Measurements from ENCODE around the gene SLC2A13.
"Not testable (repeated sequence)": the region's sequence is repeated elsewhere in the genome, so short reads cannot be mapped to it uniquely, and the experiment has no call there.

Gene SLC2A13

GRCh38 chr12:39813776-39814175, 292.1 kb downstream of the SLC2A13 start:
- DNase-seq (ENCODE audit: low spot score): no peak
- FAIRE-seq: no peak

- not testable (repeated sequence) for FAIRE-seq; DNase-seq (ENCODE audit: low spot score)
Measured at GRCh38 chr12:39812456-39812855, 293.4 kb downstream of the SLC2A13 start.

GRCh38 chr12:39807043-39807442, 298.8 kb downstream of the SLC2A13 start:
- FAIRE-seq (no peak), DNase-seq (ENCODE audit: low spot score) (no peak)

GRCh38 chr12:39805651-39806050, 300.2 kb downstream of the SLC2A13 start:
- DNase-seq (ENCODE audit: low spot score): no peak
- no peak for FAIRE-seq

- no peak for DNase-seq (ENCODE audit: low spot score)
Measured at GRCh38 chr12:39804898-39805297, 301.0 kb downstream of the SLC2A13 start.

GRCh38 chr12:39804479-39804878, 301.4 kb downstream of the SLC2A13 start:
- DNase-seq (ENCODE audit: low spot score): no peak
- no peak for FAIRE-seq

More at GRCh38 chr12:39804898-39805297, 301.0 kb downstream of the SLC2A13 start:
- no peak for FAIRE-seq

- FAIRE-seq: no peak
- no peak for DNase-seq (ENCODE audit: low spot score)
Measured at GRCh38 chr12:39803151-39803550, 302.7 kb downstream of the SLC2A13 start.

- FAIRE-seq: no peak
- no peak for DNase-seq (ENCODE audit: low spot score)
Measured at GRCh38 chr12:39798977-39799376, 306.9 kb downstream of the SLC2A13 start.

- FAIRE-seq: no peak
- DNase-seq (ENCODE audit: low spot score): no peak
Measured at GRCh38 chr12:39798429-39798828, 307.5 kb downstream of the SLC2A13 start.

GRCh38 chr12:39795481-39795880, 310.4 kb downstream of the SLC2A13 start:
- FAIRE-seq (no peak), DNase-seq (ENCODE audit: low spot score) (no peak)

GRCh38 chr12:39792938-39793337, 312.9 kb downstream of the SLC2A13 start:
- no peak for DNase-seq (ENCODE audit: low spot score)
- FAIRE-seq: no peak

GRCh38 chr12:39788239-39788638, 317.6 kb downstream of the SLC2A13 start:
- FAIRE-seq: no peak
- no peak for DNase-seq (ENCODE audit: low spot score)

GRCh38 chr12:39785814-39786213, 320.1 kb downstream of the SLC2A13 start:
- FAIRE-seq; DNase-seq (ENCODE audit: low spot score): not testable (repeated sequence)

- DNase-seq (ENCODE audit: low spot score) (no peak), FAIRE-seq (no peak)
Measured at GRCh38 chr12:39782026-39782545, 323.8 kb downstream of the SLC2A13 start.

- DNase-seq (ENCODE audit: low spot score): no peak
Measured at GRCh38 chr12:39780913-39781446, 324.9 kb downstream of the SLC2A13 start.

GRCh38 chr12:39780411-39780912, 325.4 kb downstream of the SLC2A13 start:
- DNase-seq (ENCODE audit: low spot score) (no peak), FAIRE-seq (no peak)

More at GRCh38 chr12:39780913-39781446, 324.9 kb downstream of the SLC2A13 start:
- no peak for FAIRE-seq

GRCh38 chr12:39779768-39780340, 326.0 kb downstream of the SLC2A13 start:
- FAIRE-seq: no peak

GRCh38 chr12:39777465-39777864, 328.4 kb downstream of the SLC2A13 start:
- no peak for FAIRE-seq
- DNase-seq (ENCODE audit: low spot score): no peak

More at GRCh38 chr12:39779768-39780340, 326.0 kb downstream of the SLC2A13 start:
- no peak for DNase-seq (ENCODE audit: low spot score)

- FAIRE-seq (no peak), DNase-seq (ENCODE audit: low spot score) (no peak)
Measured at GRCh38 chr12:39773266-39773665, 332.6 kb downstream of the SLC2A13 start.

GRCh38 chr12:39772821-39773259, 333.0 kb downstream of the SLC2A13 start:
- FAIRE-seq (no peak), DNase-seq (ENCODE audit: low spot score) (no peak)

GRCh38 chr12:39771456-39771855, 334.4 kb downstream of the SLC2A13 start:
- FAIRE-seq: no peak
- no peak for DNase-seq (ENCODE audit: low spot score)

- peak; percentile 11 for DNase-seq (ENCODE audit: low spot score)
- peak; percentile 20 for FAIRE-seq
Measured at GRCh38 chr12:39764944-39765560, 340.8 kb downstream of the SLC2A13 start.

- no peak for DNase-seq (ENCODE audit: low spot score)
- no peak for FAIRE-seq
Measured at GRCh38 chr12:39763890-39764169, 342.1 kb downstream of the SLC2A13 start.

Data from RCC 7860 (cell line).